ENCODE results near the gene CHAD.

Gene CHAD

GRCh38 chr17:50483266-50483665, 14.6 kb upstream of the CHAD start:
- TF ChIP-seq EGR1 (IDR thresholded peaks at IDR 0.05), result no peak
- TF ChIP-seq RAD21 (IDR thresholded peaks at IDR 0.05; ENCODE audit: low read depth), result no peak
- TF ChIP-seq CEBPB (IDR thresholded peaks at IDR 0.05), result no peak
- TF ChIP-seq EP300 (IDR thresholded peaks at IDR 0.05; ENCODE audit: borderline replicate concordance), result no peak
- no peak for TF ChIP-seq CREB1 (IDR thresholded peaks at IDR 0.05; ENCODE audit: low read depth)

GRCh38 chr17:50482516-50482915, 13.8 kb upstream of the CHAD start:
- TF ChIP-seq REST (IDR thresholded peaks at IDR 0.05; ENCODE audit: low read depth) (no peak), EGR1 (IDR thresholded peaks at IDR 0.05) (no peak), CEBPB (IDR thresholded peaks at IDR 0.05) (no peak), YY1 (IDR thresholded peaks at IDR 0.05; ENCODE audit: low read depth) (no peak), NFIC (IDR thresholded peaks at IDR 0.05) (peak; percentile 80), CREB1 (IDR thresholded peaks at IDR 0.05; ENCODE audit: low read depth) (no peak), TEAD4 (IDR thresholded peaks at IDR 0.05) (no peak), TCF12 (IDR thresholded peaks at IDR 0.05; ENCODE audit: low read depth) (no peak), ZBTB7A (IDR thresholded peaks at IDR 0.05; ENCODE audit: low read depth) (no peak), RAD21 (IDR thresholded peaks at IDR 0.05; ENCODE audit: low read depth) (peak; percentile 96), MAX (IDR thresholded peaks at IDR 0.05) (peak; percentile 41; the same call in 1 of the 2 replicates), EP300 (IDR thresholded peaks at IDR 0.05; ENCODE audit: borderline replicate concordance) (no peak), TAF1 (IDR thresholded peaks at IDR 0.05; ENCODE audit: low read depth) (no peak), FOXM1 (IDR thresholded peaks at IDR 0.05; ENCODE audit: borderline replicate concordance, low read depth) (no peak), USF1 (IDR thresholded peaks at IDR 0.05) (no peak)

- TF ChIP-seq YY1 (IDR thresholded peaks at IDR 0.05; ENCODE audit: low read depth) (no peak), FOXM1 (IDR thresholded peaks at IDR 0.05; ENCODE audit: borderline replicate concordance, low read depth) (no peak), TAF1 (IDR thresholded peaks at IDR 0.05; ENCODE audit: low read depth) (no peak), CREB1 (IDR thresholded peaks at IDR 0.05; ENCODE audit: low read depth) (no peak), USF1 (IDR thresholded peaks at IDR 0.05) (no peak)
These were observed 13.4 kb upstream of the CHAD start for GRCh38 chr17:50482110-50482509.

- no peak for TF ChIP-seq USF1 (IDR thresholded peaks at IDR 0.05)
- TF ChIP-seq MAX (IDR thresholded peaks at IDR 0.05), result no peak
- TF ChIP-seq CREB1 (IDR thresholded peaks at IDR 0.05; ENCODE audit: low read depth), result no peak
- TF ChIP-seq NFIC (IDR thresholded peaks at IDR 0.05), result no peak
- no peak for TF ChIP-seq TEAD4 (IDR thresholded peaks at IDR 0.05)
- TF ChIP-seq REST (IDR thresholded peaks at IDR 0.05; ENCODE audit: low read depth), result no peak
These were observed 13.0 kb upstream of the CHAD start for GRCh38 chr17:50481648-50482047.

DNA sequence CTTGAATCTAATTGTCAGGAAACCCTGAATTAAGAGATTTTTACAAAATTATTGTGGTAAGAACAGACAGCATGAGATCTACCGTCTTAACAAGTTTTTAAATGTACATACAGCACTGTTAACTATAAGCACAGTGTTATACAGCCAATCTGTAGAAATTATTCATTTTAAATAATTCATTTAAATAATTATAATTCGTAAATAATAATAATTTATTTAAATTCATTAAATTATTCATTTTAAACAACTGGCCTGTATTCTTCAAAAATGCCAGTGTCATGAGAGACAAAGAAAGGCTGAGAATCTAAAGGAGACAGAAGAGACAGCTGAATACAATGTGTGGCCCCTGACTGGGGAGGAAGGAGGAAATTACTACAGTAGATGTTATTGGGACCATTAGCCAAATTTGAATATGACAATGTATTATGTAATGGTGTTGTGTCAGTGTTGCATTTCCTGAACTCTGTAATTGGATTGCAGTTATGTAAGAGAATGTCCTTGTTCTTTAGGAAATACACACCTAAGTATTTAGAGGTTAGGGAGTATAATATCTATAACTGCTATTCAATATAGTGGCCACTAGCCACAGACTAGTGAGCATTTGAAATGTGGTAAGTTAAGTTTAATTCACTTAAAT, 12.3 kb upstream of the CHAD start:
- TF ChIP-seq CREB1 (IDR thresholded peaks at IDR 0.05; ENCODE audit: low read depth), result no peak
- no peak for TF ChIP-seq TAF1 (IDR thresholded peaks at IDR 0.05; ENCODE audit: low read depth)
- no peak for TF ChIP-seq RAD21 (IDR thresholded peaks at IDR 0.05; ENCODE audit: low read depth)
- no peak for TF ChIP-seq USF1 (IDR thresholded peaks at IDR 0.05)
- TF ChIP-seq REST (IDR thresholded peaks at IDR 0.05; ENCODE audit: low read depth), result no peak
- no peak for TF ChIP-seq MAX (IDR thresholded peaks at IDR 0.05)
- no peak for TF ChIP-seq CEBPB (IDR thresholded peaks at IDR 0.05)
- no peak for TF ChIP-seq FOXM1 (IDR thresholded peaks at IDR 0.05; ENCODE audit: borderline replicate concordance, low read depth)
- TF ChIP-seq YY1 (IDR thresholded peaks at IDR 0.05; ENCODE audit: low read depth), result no peak
- TF ChIP-seq EP300 (IDR thresholded peaks at IDR 0.05; ENCODE audit: borderline replicate concordance), result no peak
- no peak for TF ChIP-seq TEAD4 (IDR thresholded peaks at IDR 0.05)
- no peak for TF ChIP-seq EGR1 (IDR thresholded peaks at IDR 0.05)
- no peak for TF ChIP-seq NFIC (IDR thresholded peaks at IDR 0.05)
